Stimulated activated naive CD8-positive, alpha-beta T cell treated with anti-CD3 and anti-CD28 coated beads, Interleukin-15, Interleukin-2, amounts not matched to agents 100 ng/mL and 50 ng/mL, for 24 hours (primary cell): Measurements from ENCODE around the gene BTBD19.
"Not testable (repeated sequence)": the region's sequence is repeated elsewhere in the genome, so short reads cannot be mapped to it uniquely, and the experiment has no call there.

Experiments used
- H3K27ac Mint-ChIP-seq: one replicate; pipeline ENCODE4 v1.8.0; 2021; ENCODE audit warnings: mild to moderate bottlenecking, mixed read lengths
- H3K27me3 Mint-ChIP-seq: one replicate; pipeline ENCODE4 v1.8.0; 2021; ENCODE audit warnings: mixed read lengths
- H3K36me3 Mint-ChIP-seq: one replicate; pipeline ENCODE4 v1.8.0; 2021; ENCODE audit warnings: low read depth, mixed read lengths
- H3K4me1 Mint-ChIP-seq: one replicate; pipeline ENCODE4 v1.8.0; 2021; ENCODE audit warnings: low read depth, mixed read lengths
- H3K4me3 Mint-ChIP-seq: one replicate; pipeline ENCODE4 v1.8.0; 2021; ENCODE audit warnings: mild to moderate bottlenecking, mixed read lengths
- H3K9me3 Mint-ChIP-seq: one replicate; pipeline ENCODE4 v1.8.0; 2021; ENCODE audit warnings: mixed read lengths

Gene BTBD19, protein sequence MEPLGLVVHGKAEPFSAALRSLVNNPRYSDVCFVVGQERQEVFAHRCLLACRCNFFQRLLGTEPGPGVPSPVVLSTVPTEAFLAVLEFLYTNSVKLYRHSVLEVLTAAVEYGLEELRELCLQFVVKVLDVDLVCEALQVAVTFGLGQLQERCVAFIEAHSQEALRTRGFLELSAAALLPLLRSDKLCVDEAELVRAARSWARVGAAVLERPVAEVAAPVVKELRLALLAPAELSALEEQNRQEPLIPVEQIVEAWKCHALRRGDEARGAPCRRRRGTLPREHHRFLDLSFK

DNA sequence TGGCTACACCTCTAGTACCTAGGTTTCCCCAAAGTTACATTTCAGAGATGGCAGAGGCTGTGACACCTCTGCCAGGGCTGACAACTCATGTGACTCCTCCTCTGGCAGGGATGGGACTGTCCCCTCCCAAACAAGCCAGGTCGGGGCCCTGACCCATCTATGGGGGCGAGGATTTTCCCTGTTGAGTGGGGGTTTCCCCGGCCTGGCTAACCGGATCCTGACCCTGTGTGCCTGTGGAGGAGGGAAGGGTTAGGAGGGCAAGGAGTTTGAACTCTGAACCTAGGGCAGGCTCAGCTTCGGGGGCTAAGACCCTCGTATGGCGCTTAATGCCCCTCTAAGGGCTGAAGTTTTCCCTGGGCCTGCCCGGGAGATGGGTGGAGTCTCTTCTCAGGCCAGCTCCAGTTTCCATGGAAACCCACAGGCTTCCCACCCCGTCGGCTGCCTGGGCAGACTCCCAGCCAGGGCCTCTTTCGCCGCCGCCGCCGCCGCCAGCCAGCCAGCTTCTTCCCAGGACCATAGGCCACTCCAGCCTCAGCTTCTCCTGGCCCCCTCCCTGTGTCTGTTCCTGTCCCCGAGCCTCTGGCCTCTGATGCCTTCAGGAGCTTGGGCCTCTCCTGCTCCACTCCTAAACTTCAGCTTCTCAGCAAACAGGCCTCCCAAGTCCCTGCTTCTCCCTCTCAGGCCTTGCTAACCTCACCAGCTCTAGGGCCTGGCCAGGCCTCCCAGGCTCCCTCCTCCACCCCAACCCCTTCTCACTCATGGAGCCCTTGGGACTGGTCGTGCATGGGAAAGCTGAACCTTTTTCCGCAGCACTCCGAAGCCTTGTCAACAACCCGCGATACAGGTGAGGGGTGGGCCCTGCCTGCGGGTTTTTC, at the start of gene BTBD19:
BTBD19 (plus strand) TSS at position 461 of the 875 bp plus-strand sequence; CDS start at position 759, 298 bp downstream.
- Mint-ChIP-seq H3K27me3 (no peaks in the 10 kb centered on the region), H3K4me3 (peak within 1 kb of the TSS; percentile 76), H3K36me3 (peaks cover 55% of the 10 kb centered on the region), H3K27ac (peak within 1 kb of the TSS; percentile 99), H3K9me3 (no peaks in the 10 kb centered on the region), H3K4me1 (peaks cover 86% of the 10 kb centered on the region)

DNA sequence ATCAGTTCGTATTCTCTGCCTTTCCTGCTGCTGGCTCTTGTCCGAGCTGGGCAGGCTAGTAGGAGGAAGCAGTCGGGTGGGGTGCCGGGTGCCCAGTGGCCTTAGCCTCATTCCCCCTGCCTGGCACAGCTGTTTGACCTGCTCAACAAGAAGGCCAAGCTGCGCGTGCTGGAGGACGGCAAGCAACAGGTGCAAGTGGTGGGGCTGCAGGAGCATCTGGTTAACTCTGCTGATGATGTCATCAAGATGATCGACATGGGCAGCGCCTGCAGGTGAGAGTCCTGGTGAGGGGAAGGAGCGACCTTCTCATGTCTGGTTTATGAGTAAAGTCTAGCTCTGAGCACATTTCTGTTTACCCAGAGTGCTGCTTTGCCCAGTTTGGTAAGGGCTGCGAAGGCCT, 49.2 kb upstream of the BTBD19 start:
- Mint-ChIP-seq H3K4me1 (peaks cover 5% of the 10 kb centered on the region), H3K9me3 (no peaks in the 10 kb centered on the region), H3K4me3 (no peak overlapping the region), H3K36me3 (peaks cover 74% of the 10 kb centered on the region), H3K27me3 (no peaks in the 10 kb centered on the region), H3K27ac (no peak overlapping the region)

DNA sequence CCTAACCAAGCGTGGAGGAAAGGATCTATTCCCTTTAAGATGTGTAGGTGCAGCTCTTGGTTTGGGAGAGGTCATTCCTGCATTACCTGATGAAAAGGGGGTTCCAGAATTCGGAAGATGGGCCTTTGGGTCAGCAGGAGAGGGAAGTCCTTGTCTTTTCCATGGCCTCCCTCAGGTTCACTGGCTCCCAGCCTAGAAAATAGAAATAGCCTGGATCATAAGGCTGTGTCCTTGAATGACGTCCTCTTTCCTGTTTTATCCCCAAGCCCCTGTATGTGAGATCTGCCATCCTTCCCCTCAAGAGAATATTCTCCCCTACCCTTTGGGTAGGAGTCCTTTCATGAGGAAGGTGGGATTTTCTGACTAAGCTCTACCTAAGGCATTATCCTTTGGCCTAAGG, 47.4 kb upstream of the BTBD19 start:
- Mint-ChIP-seq H3K27ac (no peak overlapping the region), H3K4me3 (no peak overlapping the region), H3K4me1 (peaks cover 5% of the 10 kb centered on the region), H3K36me3 (peaks cover 62% of the 10 kb centered on the region), H3K9me3 (no peaks in the 10 kb centered on the region), H3K27me3 (no peaks in the 10 kb centered on the region)

DNA sequence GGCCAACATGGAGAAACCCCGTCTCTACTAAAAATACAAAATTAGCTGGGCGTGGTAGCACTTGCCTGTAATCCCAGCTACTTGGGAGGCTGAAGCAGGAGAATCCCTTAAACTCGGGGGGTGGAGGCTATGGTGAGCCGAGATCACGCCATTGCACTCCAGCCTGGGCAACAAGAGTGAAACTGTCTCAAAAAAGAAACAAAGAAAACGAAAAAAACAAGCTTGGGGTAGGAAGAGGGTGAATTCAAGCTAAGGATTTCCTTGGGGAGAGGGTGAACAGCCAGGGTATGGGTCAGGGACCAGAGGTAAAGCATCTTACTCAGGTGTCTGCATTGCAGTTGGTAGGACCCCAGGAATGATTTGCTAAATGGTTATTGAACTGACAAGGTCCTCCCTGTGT, 41.9 kb upstream of the BTBD19 start:
- peaks cover 39% of the 10 kb centered on the region for H3K36me3 Mint-ChIP-seq
- not testable (repeated sequence) for H3K4me3 Mint-ChIP-seq, H3K4me1 Mint-ChIP-seq, H3K9me3 Mint-ChIP-seq, H3K27me3 Mint-ChIP-seq, H3K27ac Mint-ChIP-seq

DNA sequence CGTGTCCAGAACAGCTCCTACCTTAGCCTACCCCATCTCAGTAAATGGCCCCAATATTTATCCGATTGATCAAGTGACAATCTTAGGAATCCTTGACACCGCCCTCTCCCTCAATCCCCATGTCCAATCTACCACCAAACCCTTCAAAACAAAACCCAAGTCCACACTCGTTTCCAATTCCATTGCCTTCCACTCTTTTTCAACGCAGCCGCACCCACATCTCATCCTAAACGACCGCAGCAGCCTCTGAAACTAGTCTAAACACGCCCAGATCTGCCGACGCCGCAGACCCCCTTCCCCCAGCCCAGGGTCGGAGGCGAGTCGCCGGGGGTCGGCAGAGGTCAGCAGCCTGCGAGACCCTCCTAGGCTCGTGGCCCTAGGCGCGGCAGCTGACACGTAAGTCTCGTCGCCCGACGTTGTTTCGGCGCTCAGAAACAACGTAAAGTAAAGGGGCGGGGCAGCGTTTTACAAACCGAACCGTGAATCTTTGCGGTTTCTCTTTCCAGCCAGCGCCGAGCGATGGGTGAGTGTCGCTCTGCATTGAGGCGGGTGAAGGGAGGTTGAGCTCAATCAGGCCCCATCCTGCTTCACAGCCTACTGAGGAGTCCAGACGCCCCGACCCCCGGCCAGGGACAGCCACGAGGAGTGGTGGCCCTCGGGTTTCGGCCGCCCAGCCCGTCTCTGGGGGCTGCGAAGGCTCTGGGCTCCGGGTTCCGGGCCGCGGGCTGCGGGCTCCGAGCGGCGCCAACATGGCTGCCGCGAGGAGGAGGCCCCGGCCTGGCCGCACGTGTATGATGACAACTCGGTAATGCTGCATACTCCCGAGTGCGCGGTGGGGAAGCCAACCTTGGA, 33.0 kb upstream of the BTBD19 start, which contains the start of gene RPS8:
RPS8 (plus strand) TSS at position 463 of the 852 bp plus-strand sequence; CDS start at position 520, 57 bp downstream.
- peak within 1 kb of the TSS; percentile 97 for H3K4me3 Mint-ChIP-seq
- H3K36me3 Mint-ChIP-seq: peaks cover 56% of the 10 kb centered on the region

DNA sequence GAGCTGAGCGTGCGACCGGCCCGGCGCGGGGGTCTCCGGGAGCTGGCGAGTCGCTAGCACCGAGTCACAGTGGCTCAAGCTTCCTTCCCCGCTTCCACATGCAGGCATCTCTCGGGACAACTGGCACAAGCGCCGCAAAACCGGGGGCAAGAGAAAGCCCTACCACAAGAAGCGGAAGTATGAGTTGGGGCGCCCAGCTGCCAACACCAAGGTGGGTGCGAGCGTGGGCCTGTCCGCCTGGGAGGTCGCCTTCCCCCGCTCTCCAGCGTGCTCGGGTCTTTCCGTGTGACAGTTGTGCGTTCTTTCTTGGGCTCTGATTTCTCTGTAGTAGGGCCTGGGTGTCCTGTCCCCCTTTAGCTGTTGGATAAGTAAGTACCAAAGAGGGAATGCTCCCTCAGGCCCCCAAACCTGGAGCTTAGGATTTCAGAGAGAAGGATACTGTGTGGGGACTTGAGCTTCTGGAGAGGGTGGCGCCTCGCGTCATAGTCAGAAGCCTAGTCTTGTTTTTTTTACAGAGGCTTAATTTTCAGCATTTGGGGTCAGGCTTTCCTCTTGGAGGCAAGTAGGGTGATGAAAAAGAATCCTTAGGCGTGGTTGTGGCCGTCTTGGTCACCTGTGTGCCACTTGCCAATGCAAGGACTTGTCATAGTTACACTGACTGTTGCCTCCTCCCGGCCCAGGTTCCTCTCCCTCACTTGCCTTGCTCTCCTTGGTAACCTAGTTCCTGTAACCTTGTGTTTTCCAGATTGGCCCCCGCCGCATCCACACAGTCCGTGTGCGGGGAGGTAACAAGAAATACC, 32.2 kb upstream of the BTBD19 start:
- Mint-ChIP-seq H3K27ac (peak overlapping the region; percentile 98), H3K4me1 (peaks cover 49% of the 10 kb centered on the region), H3K36me3 (peaks cover 65% of the 10 kb centered on the region), H3K9me3 (no peaks in the 10 kb centered on the region), H3K27me3 (no peaks in the 10 kb centered on the region), H3K4me3 (peak overlapping the region; percentile 97)

More for the DNA sequence above, 33.0 kb upstream of the BTBD19 start, which contains the start of gene RPS8:
- Mint-ChIP-seq H3K9me3 (no peaks in the 10 kb centered on the region), H3K4me1 (peaks cover 45% of the 10 kb centered on the region), H3K27me3 (no peaks in the 10 kb centered on the region), H3K27ac (peak within 1 kb of the TSS; percentile 98)

DNA sequence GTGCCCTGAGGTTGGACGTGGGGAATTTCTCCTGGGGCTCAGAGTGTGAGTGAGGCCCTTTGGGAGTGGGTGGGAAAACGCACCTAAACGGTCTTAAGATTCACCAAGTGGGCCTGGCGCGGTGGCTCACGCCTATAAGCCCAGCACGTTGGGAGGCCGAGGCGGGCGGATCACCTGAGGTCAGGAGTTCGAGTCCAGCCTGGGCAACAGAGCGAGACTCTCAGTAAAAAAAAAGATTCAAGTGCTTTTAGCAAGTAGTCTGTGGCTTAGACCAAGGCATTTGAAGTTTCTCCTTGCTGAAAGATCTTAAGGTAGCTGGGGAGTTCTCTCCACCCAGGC, 31.6 kb upstream of the BTBD19 start:
- Mint-ChIP-seq H3K27me3 (no peaks in the 10 kb centered on the region), H3K36me3 (peaks cover 70% of the 10 kb centered on the region), H3K4me1 (peaks cover 55% of the 10 kb centered on the region)

DNA sequence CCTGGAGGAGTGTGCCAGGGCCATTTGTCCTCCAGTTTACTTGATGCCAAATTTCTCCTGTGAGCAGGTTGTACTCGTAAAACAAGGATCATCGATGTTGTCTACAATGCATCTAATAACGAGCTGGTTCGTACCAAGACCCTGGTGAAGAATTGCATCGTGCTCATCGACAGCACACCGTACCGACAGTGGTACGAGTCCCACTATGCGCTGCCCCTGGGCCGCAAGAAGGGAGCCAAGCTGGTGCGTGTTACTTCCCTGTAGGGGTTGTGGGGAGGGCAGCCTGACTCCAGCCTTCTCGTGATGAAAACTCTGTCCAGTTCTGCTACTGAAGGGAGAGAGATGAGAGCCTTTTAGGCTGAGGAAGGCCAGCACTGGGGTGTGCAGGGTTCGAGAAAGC, 30.8 kb upstream of the BTBD19 start:
- Mint-ChIP-seq H3K27ac (peak overlapping the region; percentile 98), H3K9me3 (no peaks in the 10 kb centered on the region), H3K4me1 (peaks cover 55% of the 10 kb centered on the region), H3K27me3 (no peaks in the 10 kb centered on the region), H3K36me3 (peaks cover 75% of the 10 kb centered on the region), H3K4me3 (peak overlapping the region; percentile 97)

More for the DNA sequence above, 31.6 kb upstream of the BTBD19 start:
- Mint-ChIP-seq H3K4me3 (peak overlapping the region; percentile 97), H3K9me3 (no peaks in the 10 kb centered on the region), H3K27ac (peak overlapping the region; percentile 98)

DNA sequence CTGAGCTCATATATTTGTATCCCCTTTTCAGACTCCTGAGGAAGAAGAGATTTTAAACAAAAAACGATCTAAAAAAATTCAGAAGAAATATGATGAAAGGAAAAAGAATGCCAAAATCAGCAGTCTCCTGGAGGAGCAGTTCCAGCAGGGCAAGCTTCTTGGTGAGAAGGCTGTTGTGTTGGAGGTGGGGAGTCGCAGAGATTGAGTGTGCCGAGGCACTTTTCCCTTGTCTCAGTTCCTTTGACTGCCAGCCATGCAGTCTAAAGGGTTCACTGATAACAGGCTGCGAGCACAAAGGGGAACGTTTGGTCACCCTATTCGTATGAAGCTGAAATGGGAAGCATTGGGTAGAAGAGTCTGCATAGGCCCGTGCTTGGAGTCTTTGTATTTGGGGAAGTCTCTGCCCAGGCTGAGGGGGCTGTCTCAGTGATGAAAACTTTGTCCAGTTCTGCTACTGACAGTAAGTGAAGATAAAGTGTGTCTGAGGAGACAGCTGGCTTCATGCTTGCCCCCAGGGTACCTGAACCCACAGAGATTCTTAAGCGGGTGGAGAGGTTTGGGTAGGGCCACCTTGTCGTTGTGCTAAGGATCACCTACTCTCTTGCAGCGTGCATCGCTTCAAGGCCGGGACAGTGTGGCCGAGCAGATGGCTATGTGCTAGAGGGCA, 30.2 kb upstream of the BTBD19 start:
- H3K9me3 Mint-ChIP-seq: no peaks in the 10 kb centered on the region
- H3K27me3 Mint-ChIP-seq: no peaks in the 10 kb centered on the region
- H3K4me3 Mint-ChIP-seq: peak overlapping the region; percentile 97
- H3K36me3 Mint-ChIP-seq: peaks cover 75% of the 10 kb centered on the region
- H3K27ac Mint-ChIP-seq: peak overlapping the region; percentile 98
- H3K4me1 Mint-ChIP-seq: peaks cover 56% of the 10 kb centered on the region

DNA sequence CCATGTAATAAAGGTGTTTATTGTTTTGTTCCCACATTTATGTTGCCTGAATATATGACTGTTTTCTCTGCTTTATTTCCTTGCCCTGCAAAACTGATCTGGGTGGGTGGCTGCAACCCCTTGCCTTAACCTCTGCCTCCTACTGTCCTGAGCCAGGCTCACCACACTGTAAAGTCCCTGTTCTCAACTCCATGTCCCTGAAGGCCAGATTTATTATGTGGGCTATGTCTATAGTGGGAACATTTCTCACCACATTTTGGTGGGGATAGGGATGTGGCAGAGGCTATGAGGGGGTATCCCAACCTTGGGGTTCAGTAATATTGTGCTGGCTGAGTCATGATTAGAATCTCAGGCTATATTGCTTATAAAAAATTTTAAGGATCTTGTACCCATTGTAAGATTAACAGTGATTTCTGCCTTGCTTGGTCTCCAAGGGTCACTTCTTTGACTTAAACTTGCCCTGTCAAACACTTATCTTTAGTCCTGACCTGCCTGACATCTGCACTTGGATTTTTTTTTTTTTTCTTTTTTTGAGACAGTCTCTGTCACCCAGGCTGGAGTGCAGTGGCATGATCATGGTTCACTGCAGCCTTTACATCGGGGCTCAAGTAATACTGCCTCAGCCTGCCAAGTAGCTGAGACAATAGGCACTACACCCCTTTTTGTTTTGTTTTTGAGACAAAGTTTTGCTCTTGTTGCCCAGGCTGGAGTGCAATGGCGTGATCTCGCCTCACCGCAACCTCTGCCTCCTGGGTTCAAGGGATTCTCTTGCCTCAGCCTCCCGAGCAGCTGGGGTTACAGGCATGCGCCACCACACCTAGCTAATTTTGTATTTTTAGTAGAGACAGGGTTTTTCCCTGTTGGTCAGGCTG, 29.4 kb upstream of the BTBD19 start:
- H3K27me3 Mint-ChIP-seq: no peaks in the 10 kb centered on the region
- H3K4me1 Mint-ChIP-seq: peaks cover 62% of the 10 kb centered on the region
- H3K27ac Mint-ChIP-seq: peak overlapping the region; percentile 89
- H3K9me3 Mint-ChIP-seq: no peaks in the 10 kb centered on the region
- peaks cover 73% of the 10 kb centered on the region for H3K36me3 Mint-ChIP-seq
- peak overlapping the region; percentile 97 for H3K4me3 Mint-ChIP-seq

DNA sequence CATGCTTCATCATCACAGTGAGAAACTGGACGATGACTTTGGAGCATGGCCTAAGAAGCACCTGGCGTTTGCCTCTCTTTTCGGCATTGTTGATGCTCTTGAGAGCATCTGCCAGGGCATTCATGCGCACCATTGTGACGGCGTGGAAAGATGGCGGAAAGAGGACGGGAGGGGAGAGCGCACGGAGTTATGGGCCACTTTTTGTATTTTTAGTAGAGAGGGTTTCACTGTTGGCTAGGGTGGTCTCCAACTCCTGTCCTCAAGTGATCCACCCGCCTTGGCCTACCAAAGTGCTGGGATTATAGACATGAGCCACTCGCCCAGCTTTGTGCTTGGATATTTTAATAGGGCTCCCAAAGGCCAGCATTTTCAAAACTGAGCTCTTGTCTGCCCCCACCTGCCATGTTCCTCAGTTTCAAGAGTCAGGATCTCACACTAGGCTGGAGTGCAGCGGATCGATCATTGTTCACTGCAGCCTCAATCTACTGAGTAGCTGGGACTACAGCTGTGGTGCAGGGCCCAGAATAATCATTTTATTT, 27.7 kb upstream of the BTBD19 start:
- Mint-ChIP-seq H3K4me3 (peak overlapping the region; percentile 21), H3K27me3 (no peaks in the 10 kb centered on the region), H3K27ac (peak overlapping the region; percentile 6), H3K36me3 (peaks cover 65% of the 10 kb centered on the region), H3K9me3 (no peaks in the 10 kb centered on the region), H3K4me1 (peaks cover 65% of the 10 kb centered on the region)

DNA sequence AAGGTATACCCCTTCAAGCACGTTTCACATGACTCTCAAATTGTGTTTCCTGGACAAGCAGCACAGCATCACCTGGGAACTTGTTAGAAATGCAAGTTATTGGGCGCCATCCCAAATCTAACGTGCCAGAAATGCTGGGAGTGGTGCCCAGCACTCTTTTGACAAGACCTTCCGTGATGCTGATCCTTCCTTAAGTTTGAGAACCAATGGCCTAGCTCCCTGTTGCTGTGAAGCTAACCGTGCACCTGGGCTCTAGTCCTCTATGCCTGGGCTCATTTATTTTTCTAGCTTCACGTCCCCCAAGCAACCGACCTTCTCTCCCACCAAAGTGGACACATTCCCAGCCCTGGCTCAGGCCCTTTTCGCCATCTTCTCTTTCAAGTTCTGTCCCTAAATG, 24.6 kb upstream of the BTBD19 start:
- Mint-ChIP-seq H3K4me1 (peaks cover 57% of the 10 kb centered on the region), H3K27me3 (no peaks in the 10 kb centered on the region), H3K36me3 (peaks cover 34% of the 10 kb centered on the region), H3K4me3 (peak overlapping the region; percentile 74), H3K27ac (peak overlapping the region; percentile 79), H3K9me3 (no peaks in the 10 kb centered on the region)
